ENCODE results near the gene PRELID3B.

DNA sequence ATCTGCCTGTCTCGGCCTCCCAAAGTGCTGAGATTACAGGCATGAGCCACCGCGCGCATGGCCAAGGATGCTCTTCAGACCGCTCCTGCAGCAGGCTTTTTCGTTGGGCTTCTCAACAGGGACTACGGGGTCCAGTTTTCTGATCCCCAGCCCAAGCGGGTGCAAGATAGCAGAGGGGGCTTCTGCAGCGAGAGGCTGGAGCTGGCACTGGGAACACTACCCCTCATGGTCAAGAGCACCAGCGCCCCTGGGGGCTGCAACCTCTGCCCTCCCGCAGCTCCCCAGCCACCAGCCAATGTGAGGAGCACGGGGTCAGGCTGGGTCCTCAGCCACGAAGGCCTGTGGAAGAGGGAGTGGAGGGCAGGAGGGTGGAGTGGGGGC is 41.5 kb downstream of the PRELID3B start:
- TF ChIP-seq, protein P1, sequence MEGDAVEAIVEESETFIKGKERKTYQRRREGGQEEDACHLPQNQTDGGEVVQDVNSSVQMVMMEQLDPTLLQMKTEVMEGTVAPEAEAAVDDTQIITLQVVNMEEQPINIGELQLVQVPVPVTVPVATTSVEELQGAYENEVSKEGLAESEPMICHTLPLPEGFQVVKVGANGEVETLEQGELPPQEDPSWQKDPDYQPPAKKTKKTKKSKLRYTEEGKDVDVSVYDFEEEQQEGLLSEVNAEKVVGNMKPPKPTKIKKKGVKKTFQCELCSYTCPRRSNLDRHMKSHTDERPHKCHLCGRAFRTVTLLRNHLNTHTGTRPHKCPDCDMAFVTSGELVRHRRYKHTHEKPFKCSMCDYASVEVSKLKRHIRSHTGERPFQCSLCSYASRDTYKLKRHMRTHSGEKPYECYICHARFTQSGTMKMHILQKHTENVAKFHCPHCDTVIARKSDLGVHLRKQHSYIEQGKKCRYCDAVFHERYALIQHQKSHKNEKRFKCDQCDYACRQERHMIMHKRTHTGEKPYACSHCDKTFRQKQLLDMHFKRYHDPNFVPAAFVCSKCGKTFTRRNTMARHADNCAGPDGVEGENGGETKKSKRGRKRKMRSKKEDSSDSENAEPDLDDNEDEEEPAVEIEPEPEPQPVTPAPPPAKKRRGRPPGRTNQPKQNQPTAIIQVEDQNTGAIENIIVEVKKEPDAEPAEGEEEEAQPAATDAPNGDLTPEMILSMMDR (IDR thresholded peaks at IDR 0.05) = no peak
- TF ChIP-seq POLR2AphosphoS5 (IDR thresholded peaks at IDR 0.05) (no peak), POLR2A (IDR thresholded peaks at IDR 0.05) (no peak)

Data from prostate gland (tissue), 2 donors.